ENCODE data around the gene TTC23L. TPM values are rescaled to one million over a fixed set of nuclear protein-coding genes. Genes with fewer than 3 reads are reported as not detected.

TTC23L gene
- total RNA-seq, 5 donors from 2014 or later (not counting 1 experiment from before 2014, with no cell fraction given) = 0.23 to 1.8 (median 0.64) TPM; not detected in 2

GRCh38 chr5:34831303-34831702 lies 7.7 kb upstream of the TTC23L start:
- Histone ChIP-seq H3K9me3 (no peaks in the 10 kb centered on the region), H3K36me3 (ENCODE audit: control insufficient read depth in 2 of 2, extremely low read depth in 1 of 2, insufficient read depth in 1 of 2, low read length in 1 of 2) (no peaks in the 10 kb centered on the region), H3K4me3 (ENCODE audit: control insufficient read depth in 1 of 2, extremely low read depth in 1 of 2, low read length in 1 of 2) (no peak overlapping the region), H3K4me1 (ENCODE audit: control insufficient read depth in 1 of 2, extremely low read depth in 1 of 2, insufficient read depth in 2 of 2, low read length in 2 of 2) (no peaks in the 10 kb centered on the region), H3K27ac (ENCODE audit: low read length) (no peak overlapping the region), H3K27me3 (replicated peaks in 1 of 2; ENCODE audit: control insufficient read depth in 2 of 2, extremely low read depth in 1 of 2, insufficient read depth in 2 of 2, low read length in 1 of 2) (no peaks in the 10 kb centered on the region)
- H3K27ac Mint-ChIP-seq = no peak overlapping the region
- no peak overlapping the region for H3K4me3 Mint-ChIP-seq
- DNase-seq (no peak), ATAC-seq (replicated peaks in 1 of 4) (no peak)
- ChIA-PET POLR2A (no interaction called here), CTCF (no interaction called here)
- no peaks in the 10 kb centered on the region for H3K36me3 Mint-ChIP-seq
- peaks cover 2 to 4% of the 10 kb centered on the region in 2 donors for H3K27me3 Mint-ChIP-seq
- no peaks in the 10 kb centered on the region for H3K9me3 Mint-ChIP-seq
- H3K4me1 Mint-ChIP-seq = no peaks in the 10 kb centered on the region

- H3K27me3 ChIP-seq (replicated peaks in 1 of 2; ENCODE audit: control insufficient read depth in 2 of 2, extremely low read depth in 1 of 2, insufficient read depth in 2 of 2, low read length in 1 of 2) = no peaks in the 10 kb centered on the region
- ChIA-PET POLR2A (no interaction called here), CTCF (no interaction called here)
- ATAC-seq (replicated peaks in 1 of 4) = no peak
- no peaks in the 10 kb centered on the region for H3K9me3 ChIP-seq
- no peaks in the 10 kb centered on the region for H3K4me1 Mint-ChIP-seq
- no peak overlapping the region for H3K27ac Mint-ChIP-seq
- H3K36me3 Mint-ChIP-seq = no peaks in the 10 kb centered on the region
- H3K27ac ChIP-seq (ENCODE audit: low read length) = no peak overlapping the region
- H3K4me1 ChIP-seq (ENCODE audit: control insufficient read depth in 1 of 2, extremely low read depth in 1 of 2, insufficient read depth in 2 of 2, low read length in 2 of 2) = no peaks in the 10 kb centered on the region
- peaks cover 0 to 2% of the 10 kb centered on the region in 2 donors for H3K27me3 Mint-ChIP-seq
- H3K36me3 ChIP-seq (ENCODE audit: control insufficient read depth in 2 of 2, extremely low read depth in 1 of 2, insufficient read depth in 1 of 2, low read length in 1 of 2) = no peaks in the 10 kb centered on the region
- 100% methylated on average over 1 of the region's 5 CpGs for WGBS (ENCODE audit: insufficient coverage)
- H3K4me3 Mint-ChIP-seq = no peak overlapping the region
- no peaks in the 10 kb centered on the region for H3K9me3 Mint-ChIP-seq
- no peak for DNase-seq
- no peak overlapping the region for H3K4me3 ChIP-seq (ENCODE audit: control insufficient read depth in 1 of 2, extremely low read depth in 1 of 2, low read length in 1 of 2)
Observed at GRCh38 chr5:34832568-34832967, 6.4 kb upstream of the TTC23L start.

- no peaks in the 10 kb centered on the region for H3K9me3 Mint-ChIP-seq
- ATAC-seq (replicated peaks in 1 of 4) (no peak), DNase-seq (no peak)
- no peak overlapping the region for H3K4me3 ChIP-seq (ENCODE audit: control insufficient read depth in 1 of 2, extremely low read depth in 1 of 2, low read length in 1 of 2)
- ChIA-PET CTCF (no interaction called here), POLR2A (no interaction called here)
- no peak overlapping the region for H3K27ac Mint-ChIP-seq
- no peak overlapping the region for H3K27ac ChIP-seq (ENCODE audit: low read length)
- no peaks in the 10 kb centered on the region for H3K36me3 Mint-ChIP-seq
- WGBS (ENCODE audit: insufficient coverage) = no CpG with 5 or more reads among the region's 1 CpG
- no peak overlapping the region for H3K4me3 Mint-ChIP-seq
- no peaks in the 10 kb centered on the region for H3K9me3 ChIP-seq
- H3K36me3 ChIP-seq (ENCODE audit: control insufficient read depth in 2 of 2, extremely low read depth in 1 of 2, insufficient read depth in 1 of 2, low read length in 1 of 2) = no peaks in the 10 kb centered on the region
- no peaks in the 10 kb centered on the region for H3K4me1 ChIP-seq (ENCODE audit: control insufficient read depth in 1 of 2, extremely low read depth in 1 of 2, insufficient read depth in 2 of 2, low read length in 2 of 2)
- H3K27me3 Mint-ChIP-seq = no peaks in the 10 kb centered on the region
- peaks cover 0 to under 1% (median 0%) of the 10 kb centered on the region in 3 donors for H3K4me1 Mint-ChIP-seq
- H3K27me3 ChIP-seq (replicated peaks in 1 of 2; ENCODE audit: control insufficient read depth in 2 of 2, extremely low read depth in 1 of 2, insufficient read depth in 2 of 2, low read length in 1 of 2) = no peaks in the 10 kb centered on the region
Observed at GRCh38 chr5:34833090-34833489, 5.9 kb upstream of the TTC23L start.

GRCh38 chr5:34833976-34834793 lies 4.8 kb upstream of the TTC23L start:
- Mint-ChIP-seq H3K4me1 (peaks cover 7 to 8% (median 8%) of the 10 kb centered on the region in 3 donors), H3K27me3 (no peaks in the 10 kb centered on the region), H3K4me3 (no peak overlapping the region), H3K9me3 (no peaks in the 10 kb centered on the region), H3K27ac (no peak overlapping the region), H3K36me3 (no peaks in the 10 kb centered on the region)
- ChIA-PET POLR2A (no interaction called here), CTCF (no interaction called here)
- H3K4me3 ChIP-seq (ENCODE audit: control insufficient read depth in 1 of 2, extremely low read depth in 1 of 2, low read length in 1 of 2) = no peak overlapping the region
- peaks cover 0 to 6% of the 10 kb centered on the region in 2 experiments for H3K4me1 ChIP-seq (ENCODE audit: control insufficient read depth in 1 of 2, extremely low read depth in 1 of 2, insufficient read depth in 2 of 2, low read length in 2 of 2)
- ATAC-seq (replicated peaks in 1 of 4) (no peak), DNase-seq (no peak)
- no CpG with 5 or more reads among the region's 9 CpGs for whole genome bisulfite sequencing (ENCODE audit: insufficient coverage)
- H3K9me3 ChIP-seq = no peaks in the 10 kb centered on the region
- H3K27ac ChIP-seq (ENCODE audit: low read length) = no peak overlapping the region
- no peaks in the 10 kb centered on the region for H3K36me3 ChIP-seq (ENCODE audit: control insufficient read depth in 2 of 2, extremely low read depth in 1 of 2, insufficient read depth in 1 of 2, low read length in 1 of 2)
- no peaks in the 10 kb centered on the region for H3K27me3 ChIP-seq (replicated peaks in 1 of 2; ENCODE audit: control insufficient read depth in 2 of 2, extremely low read depth in 1 of 2, insufficient read depth in 2 of 2, low read length in 1 of 2)

- Histone ChIP-seq H3K27ac (ENCODE audit: low read length) (no peak overlapping the region), H3K36me3 (ENCODE audit: control insufficient read depth in 2 of 2, extremely low read depth in 1 of 2, insufficient read depth in 1 of 2, low read length in 1 of 2) (no peaks in the 10 kb centered on the region), H3K4me3 (ENCODE audit: control insufficient read depth in 1 of 2, extremely low read depth in 1 of 2, low read length in 1 of 2) (no peak overlapping the region), H3K9me3 (no peaks in the 10 kb centered on the region), H3K27me3 (replicated peaks in 1 of 2; ENCODE audit: control insufficient read depth in 2 of 2, extremely low read depth in 1 of 2, insufficient read depth in 2 of 2, low read length in 1 of 2) (no peaks in the 10 kb centered on the region), H3K4me1 (ENCODE audit: control insufficient read depth in 1 of 2, extremely low read depth in 1 of 2, insufficient read depth in 2 of 2, low read length in 2 of 2) (peaks cover 0 to 11% of the 10 kb centered on the region in 2 experiments)
- no peaks in the 10 kb centered on the region for H3K27me3 Mint-ChIP-seq
- POLR2A ChIA-PET = no interaction called here
- H3K4me3 Mint-ChIP-seq = no peak overlapping the region
- H3K4me1 Mint-ChIP-seq = peaks cover 12 to 14% (median 14%) of the 10 kb centered on the region in 3 donors
- DNase-seq (no peak), ATAC-seq (replicated peaks in 1 of 4) (no peak)
- WGBS (ENCODE audit: insufficient coverage) = no CpG with 5 or more reads among the region's 1 CpG
- CTCF ChIA-PET = no interaction called here
- H3K9me3 Mint-ChIP-seq = no peaks in the 10 kb centered on the region
- no peaks in the 10 kb centered on the region for H3K36me3 Mint-ChIP-seq
- H3K27ac Mint-ChIP-seq = no peak overlapping the region
Observed at GRCh38 chr5:34834794-34835089, 4.2 kb upstream of the TTC23L start.

GRCh38 chr5:34835664-34836063 lies 3.3 kb upstream of the TTC23L start:
- no peaks in the 10 kb centered on the region for H3K27me3 Mint-ChIP-seq
- Histone ChIP-seq H3K27ac (ENCODE audit: low read length) (no peak overlapping the region), H3K4me3 (ENCODE audit: control insufficient read depth in 1 of 2, extremely low read depth in 1 of 2, low read length in 1 of 2) (no peak overlapping the region), H3K9me3 (no peaks in the 10 kb centered on the region), H3K36me3 (ENCODE audit: control insufficient read depth in 2 of 2, extremely low read depth in 1 of 2, insufficient read depth in 1 of 2, low read length in 1 of 2) (no peaks in the 10 kb centered on the region), H3K4me1 (ENCODE audit: control insufficient read depth in 1 of 2, extremely low read depth in 1 of 2, insufficient read depth in 2 of 2, low read length in 2 of 2) (peaks cover 0 to 13% of the 10 kb centered on the region in 2 experiments), H3K27me3 (replicated peaks in 1 of 2; ENCODE audit: control insufficient read depth in 2 of 2, extremely low read depth in 1 of 2, insufficient read depth in 2 of 2, low read length in 1 of 2) (peaks cover 0 to 1% of the 10 kb centered on the region in 2 experiments)
- 100% methylated on average over 1 of the region's 3 CpGs for WGBS (ENCODE audit: insufficient coverage)
- no peak for ATAC-seq (replicated peaks in 1 of 4)
- H3K27ac Mint-ChIP-seq = no peak overlapping the region
- no peak for DNase-seq
- ChIA-PET POLR2A (no interaction called here), CTCF (interaction anchor here (0.5 to 0.7 kb wide), 2 partner anchors 12 to 68 kb away, joined by 3 to 5 read pairs; no protein-coding TSS in a partner anchor)
- no peak overlapping the region for H3K4me3 Mint-ChIP-seq
- no peaks in the 10 kb centered on the region for H3K36me3 Mint-ChIP-seq
- peaks cover 12 to 15% (median 14%) of the 10 kb centered on the region in 3 donors for H3K4me1 Mint-ChIP-seq
- no peaks in the 10 kb centered on the region for H3K9me3 Mint-ChIP-seq
